HG02840 (cell line): Measurements from ENCODE around the gene CD320.
"Not testable (repeated sequence)": the region's sequence is repeated elsewhere in the genome, so short reads cannot be mapped to it uniquely, and the experiment has no call there.

Experiments used
- ATAC-seq: cut with Tn5 transposase; IDR thresholded peaks from one replicate; pipeline ENCODE4 v1.9.1; 2021; ENCODE audit warnings: mild to moderate bottlenecking, moderate library complexity, moderate number of reproducible peaks; ENCODE audit not compliant: unreplicated experiment, low FRiP score

The CD320 gene

DNA sequence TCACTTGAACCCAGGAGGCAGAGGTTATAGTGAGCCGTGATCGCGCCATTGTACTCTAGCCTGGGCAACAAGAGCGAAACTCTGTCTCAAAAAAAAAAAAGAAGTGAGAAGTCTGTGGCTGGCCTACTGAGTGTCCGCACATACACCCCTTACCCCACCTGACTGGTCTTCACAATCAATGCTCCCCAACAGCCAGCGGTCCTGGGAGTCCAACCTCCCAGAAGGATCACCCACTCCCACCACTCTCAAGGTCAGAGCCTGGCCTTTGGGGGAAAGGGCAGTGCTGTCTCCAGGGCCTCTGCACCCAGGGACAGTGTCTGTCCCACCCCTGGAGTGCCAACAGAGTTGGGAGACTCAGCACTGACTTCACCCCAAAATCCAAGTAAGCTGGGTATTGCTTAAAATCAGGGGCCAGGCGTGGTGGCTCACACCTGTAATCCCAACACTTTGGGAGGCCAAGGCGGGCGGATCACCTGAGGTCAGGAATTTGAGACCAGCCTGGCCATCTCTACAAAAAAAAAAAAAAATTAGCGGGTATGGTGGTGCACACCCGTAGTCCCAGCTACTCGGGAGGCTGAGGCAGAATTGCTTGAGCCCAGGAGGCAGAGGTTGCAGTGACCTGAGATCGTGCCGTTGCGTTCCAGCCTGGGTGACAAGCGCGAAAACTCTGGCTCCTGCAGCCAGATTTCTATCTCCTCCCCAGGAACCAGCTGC lies 2.3 kb upstream of the CD320 start:
- ATAC-seq: no peak

- no peak for ATAC-seq
Measured at GRCh38 chr19:8308891-8309291, 733 bp upstream of the CD320 start.

DNA sequence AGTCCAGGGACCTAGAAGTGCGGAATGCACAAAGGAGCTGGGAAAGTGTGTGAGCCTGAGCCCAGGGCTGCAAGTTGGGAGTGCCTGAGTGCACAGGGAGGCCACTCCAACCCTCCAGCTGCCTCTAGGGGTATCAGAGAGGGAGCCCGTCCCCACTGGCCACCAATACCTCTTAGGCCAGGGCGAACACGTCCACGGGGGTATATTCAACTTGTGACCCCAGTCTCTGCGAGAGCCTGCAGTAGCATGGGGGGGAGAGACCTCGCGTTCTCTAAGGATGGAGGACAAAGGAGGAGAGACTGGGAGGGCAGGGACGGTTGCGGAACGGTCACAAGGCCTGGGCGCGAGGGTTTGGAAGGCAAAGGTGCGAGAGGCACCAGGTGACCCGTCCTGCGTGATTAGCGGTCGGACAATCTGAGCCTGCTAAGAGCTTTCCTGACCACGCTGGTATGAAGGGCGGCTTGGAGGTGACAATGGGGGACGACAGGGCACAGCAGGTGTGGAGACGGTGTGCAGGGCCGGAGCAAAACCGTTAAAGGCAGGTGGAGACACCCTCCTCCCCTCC lies 676 bp downstream of the CD320 start:
- ATAC-seq: no peak

- no peak for ATAC-seq
Measured at GRCh38 chr19:8306235-8307054, 1.7 kb downstream of the CD320 start.

DNA sequence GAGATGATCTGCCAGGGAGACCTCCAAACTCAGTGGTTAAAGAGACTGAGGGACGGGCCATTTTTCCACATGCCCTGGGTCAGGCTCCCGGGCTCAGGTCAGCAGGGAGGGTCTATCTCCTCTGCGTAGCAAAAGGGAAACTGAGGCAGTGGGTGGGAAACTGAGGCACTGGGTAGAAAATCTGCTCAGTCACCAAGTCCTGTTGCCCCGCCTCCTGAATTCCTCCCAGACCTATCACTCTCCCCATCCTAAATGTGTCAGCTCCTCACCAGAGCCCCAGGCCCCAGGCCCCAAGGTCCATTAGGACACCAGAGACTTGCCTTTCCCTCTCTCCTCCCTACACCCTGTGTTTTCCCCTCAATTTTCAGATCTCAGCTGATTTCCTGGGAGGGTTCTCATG lies 2.4 kb downstream of the CD320 start:
- ATAC-seq: no peak

DNA sequence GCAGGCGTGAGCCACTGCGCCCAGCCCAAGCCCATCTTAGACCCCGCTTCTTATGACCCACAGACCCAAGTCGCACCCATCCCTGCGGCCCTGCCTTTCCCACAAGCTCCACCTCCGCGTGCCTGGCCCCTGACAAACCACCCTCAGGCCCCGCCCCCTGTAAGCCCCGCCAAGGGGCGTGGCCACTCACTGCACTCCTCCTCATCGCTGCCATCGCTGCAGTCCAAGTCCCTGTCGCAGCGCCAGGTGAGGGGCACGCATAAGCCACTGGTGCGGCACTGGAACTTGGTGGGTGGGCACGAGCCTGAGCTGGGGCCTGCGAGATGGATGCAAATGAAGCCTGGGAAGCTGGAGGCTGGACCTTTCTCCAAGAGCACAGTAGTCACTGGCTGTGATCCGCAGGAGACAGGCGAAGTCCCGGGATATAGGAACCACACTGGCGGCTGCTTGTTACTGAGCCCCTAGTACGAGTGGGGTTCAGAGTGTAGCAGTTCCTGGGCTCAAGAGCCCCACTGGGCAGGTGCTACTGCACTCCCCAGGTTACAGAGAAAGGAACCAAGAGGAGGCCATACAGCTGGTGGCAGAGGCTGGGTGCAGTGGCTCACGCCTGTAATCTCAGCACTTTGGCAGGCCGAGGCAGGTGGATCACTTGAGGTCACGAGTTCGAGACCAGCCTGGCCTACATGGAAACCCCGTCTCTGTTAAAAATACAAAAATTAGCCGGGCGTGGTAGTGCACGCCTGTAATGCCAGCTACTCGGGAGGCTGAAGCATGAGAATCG lies 3.1 kb downstream of the CD320 start:
- no peak for ATAC-seq

DNA sequence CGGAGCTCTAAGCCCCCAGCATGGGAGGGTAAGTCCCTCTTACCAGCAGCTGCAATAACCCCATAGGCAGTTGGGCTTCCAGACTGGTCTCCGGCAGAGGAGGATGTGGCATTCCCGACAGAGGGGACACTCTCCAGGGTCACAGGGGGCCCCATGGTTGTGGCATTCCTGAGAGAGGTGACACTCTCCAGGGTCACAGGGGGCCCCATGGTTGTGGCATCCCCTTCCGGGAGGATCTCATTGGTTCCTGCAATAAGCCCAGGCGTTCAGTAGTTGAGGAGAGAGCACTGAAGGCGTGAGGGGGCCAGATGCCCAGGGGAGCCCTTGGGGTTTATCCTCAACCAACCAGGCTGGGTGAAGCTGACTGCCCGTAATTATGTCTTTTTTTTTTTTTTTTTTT lies 5.4 kb downstream of the CD320 start:
- no peak for ATAC-seq

GRCh38 chr19:8302357-8302691 lies 5.8 kb downstream of the CD320 start:
- ATAC-seq: no peak

DNA sequence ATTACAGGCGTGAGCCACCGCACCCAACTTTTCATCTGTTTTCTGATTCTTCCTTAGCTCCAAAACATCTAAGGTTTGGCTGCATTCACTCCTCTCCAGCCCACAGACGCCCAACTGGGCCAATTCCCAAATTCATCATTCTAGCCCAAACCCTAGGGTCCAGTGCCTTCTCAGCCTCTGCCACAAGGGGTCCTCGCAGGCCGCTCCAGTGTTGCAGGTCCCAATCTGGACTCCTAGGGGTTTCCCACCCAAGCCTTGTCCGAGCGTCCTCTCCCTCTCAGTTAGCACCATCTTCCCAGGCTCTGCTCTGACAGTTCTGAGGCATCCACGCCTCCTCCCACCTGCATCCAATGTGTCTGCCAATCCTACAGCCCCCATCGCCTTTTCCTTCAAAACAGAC lies 16.8 kb downstream of the CD320 start:
- not testable (repeated sequence) for ATAC-seq

GRCh38 chr19:8276508-8276907 lies 31.6 kb downstream of the CD320 start:
- ATAC-seq: not testable (repeated sequence)

- ATAC-seq: no peak
Measured at GRCh38 chr19:8269724-8270123, 38.4 kb downstream of the CD320 start.

GRCh38 chr19:8265872-8266271 lies 42.3 kb downstream of the CD320 start:
- no peak for ATAC-seq

DNA sequence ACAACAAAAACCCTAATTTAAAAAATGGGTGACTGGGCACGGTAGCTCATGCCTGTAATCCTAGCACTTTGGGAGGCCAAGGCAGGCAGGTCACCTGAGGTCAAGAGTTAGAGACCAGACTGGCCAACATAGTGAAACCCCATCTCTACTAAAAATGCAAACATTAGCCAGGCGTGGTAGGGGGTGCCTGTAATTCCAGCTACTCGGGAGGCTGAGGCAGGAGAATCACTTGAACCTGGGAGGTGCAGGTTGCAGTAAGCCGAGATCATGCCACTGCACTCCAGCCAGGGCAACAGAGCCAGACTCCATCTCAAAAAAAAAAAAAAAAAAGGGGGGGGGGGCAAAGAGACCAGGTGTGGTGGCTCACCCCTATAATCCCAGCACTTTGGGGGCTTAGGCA lies 43.9 kb downstream of the CD320 start:
- ATAC-seq: not testable (repeated sequence)

DNA sequence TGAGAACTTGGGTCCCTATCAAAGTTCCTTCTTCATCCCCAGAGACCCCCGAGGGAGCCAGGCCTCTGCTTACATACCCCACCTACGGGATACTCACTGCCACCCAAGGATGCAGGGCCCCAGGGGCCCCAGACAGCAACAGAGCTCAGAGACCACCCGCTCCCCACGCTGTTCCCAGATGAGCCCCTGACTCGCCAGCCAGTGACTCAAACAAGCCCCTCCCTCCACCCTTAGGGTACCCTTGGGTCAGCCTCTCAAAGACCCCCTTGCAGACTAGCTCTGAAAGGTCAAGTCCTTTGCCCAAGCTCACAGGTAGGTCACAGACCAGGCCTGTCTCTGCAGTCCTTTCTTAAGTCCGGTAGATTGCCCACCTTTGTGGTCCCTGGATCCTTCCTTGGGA lies 45.7 kb downstream of the CD320 start:
- ATAC-seq: no peak

DNA sequence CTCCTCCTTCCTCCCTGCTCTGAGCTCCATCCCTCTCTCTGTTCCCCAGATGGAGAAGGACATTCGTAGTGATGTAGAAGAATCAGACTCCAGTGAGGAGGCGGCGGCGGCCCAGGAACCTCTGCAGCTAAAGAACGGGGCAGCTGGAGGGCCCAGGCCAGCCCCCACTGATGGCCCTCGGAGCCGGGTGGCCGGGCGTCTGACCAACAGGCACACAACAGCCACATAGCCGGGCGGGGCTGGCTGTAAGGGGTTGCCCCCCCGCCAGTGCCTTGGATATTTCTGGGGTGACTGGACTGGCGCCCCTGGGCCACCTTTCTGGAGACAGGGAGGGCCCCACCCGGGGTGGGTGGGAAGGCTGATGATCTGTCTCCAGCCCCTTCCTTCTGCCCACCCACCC lies 46.3 kb downstream of the CD320 start:
- ATAC-seq: no peak

- ATAC-seq: no peak
Measured at GRCh38 chr19:8261347-8261746, 46.8 kb downstream of the CD320 start.

GRCh38 chr19:8259922-8260247 lies 48.3 kb downstream of the CD320 start:
- no peak for ATAC-seq

GRCh38 chr19:8259142-8259921 lies 48.8 kb downstream of the CD320 start:
- ATAC-seq: no peak

DNA sequence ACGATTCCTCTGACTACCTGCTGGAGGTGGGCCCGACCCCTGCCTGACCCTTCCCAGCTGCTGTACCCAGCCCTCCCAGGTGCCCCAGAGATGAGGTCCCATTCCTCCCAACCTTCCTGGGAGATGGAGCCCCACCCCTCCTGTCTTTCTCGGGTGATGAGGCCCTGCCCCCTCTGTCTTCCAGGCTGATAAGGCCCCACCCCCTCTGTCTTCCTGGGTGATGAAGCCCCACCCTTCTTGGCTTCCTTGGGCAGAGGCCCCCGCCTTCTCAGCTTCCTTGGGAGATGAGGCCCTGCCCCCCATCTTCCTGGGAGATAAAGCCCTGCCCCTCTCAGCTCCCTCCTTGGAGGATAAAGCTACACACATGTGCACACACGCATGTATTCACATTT lies 51.1 kb downstream of the CD320 start:
- ATAC-seq: no peak

DNA sequence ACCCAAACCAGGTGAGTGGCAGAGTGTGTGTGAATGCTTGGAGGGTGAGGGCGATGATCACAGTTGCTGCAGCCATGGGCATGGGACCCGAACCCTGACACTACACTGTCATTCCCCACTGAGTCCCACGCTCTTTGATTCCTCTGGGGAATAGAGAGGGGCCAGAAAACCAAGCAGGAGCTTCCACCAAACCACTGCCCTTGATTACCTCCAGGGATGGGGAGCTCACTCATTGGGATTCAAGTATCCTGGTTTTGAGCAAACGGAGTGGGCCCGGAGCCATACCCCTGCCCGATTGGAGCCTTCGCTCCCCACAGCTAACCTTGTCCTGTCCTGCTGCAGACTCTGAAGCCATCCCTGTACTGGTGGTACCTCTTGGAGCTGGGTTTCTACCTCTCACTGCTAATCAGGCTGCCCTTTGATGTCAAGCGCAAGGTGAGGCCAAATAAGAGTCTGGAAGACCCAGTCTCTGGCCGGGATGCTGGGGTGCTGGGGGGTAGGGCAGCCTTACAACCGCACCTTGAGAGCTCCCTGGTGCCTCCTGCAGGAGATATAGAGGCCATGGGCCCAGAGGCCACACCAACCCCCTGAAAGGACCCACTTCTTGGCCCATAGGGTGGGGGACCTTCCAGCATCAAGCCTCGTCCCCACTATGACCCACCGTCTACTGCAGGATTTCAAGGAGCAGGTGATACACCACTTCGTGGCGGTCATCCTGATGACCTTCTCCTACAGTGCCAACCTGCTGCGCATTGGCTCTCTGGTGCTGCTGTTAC lies 51.7 kb downstream of the CD320 start:
- no peak for ATAC-seq
